ENCODE data around the gene LHCGR. TPM values are rescaled to one million over a fixed set of nuclear protein-coding genes. Genes with fewer than 3 reads are reported as not detected.
A peak's percentile ranks its signal among the peaks of the same experiment; 100 is the strongest.

The LHCGR gene
- total and polyA plus RNA-seq, 2 of the 4 experiments (the other 2 are of a cell fraction): 0.10 to 0.18 TPM

DNA sequence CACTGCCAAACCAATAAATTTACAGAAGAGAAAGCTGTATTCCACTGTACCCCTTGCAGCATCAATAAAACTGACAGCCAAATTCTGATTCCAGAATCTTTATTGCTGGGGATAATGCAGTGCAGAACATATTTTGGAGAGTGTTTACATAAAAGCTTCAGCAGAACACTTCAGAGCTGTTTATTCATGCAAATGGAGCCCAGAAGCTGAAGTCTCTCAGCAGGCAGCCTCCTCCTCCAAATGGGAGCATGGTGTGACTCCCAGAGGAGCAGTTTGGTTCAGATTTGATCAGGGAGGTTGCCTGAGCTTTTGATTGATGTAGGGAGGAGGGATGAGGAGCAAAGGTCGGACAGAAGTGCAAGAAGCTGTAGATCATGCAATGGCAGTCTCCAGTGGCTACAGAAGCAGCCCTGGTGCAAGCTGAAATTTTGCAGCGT lies 22.4 kb downstream of the LHCGR start:
- Histone ChIP-seq H3K4ac (ENCODE audit: low read depth, low read length) (no peak overlapping the region), H3K79me1 (ENCODE audit: low read depth in 1 of 2, low read length in 2 of 2) (no peaks in the 10 kb centered on the region), H3K4me3 (ENCODE audit: insufficient read depth, low read depth, low read length) (no peak overlapping the region), H3K9me1 (ENCODE audit: insufficient read depth, low read length) (peaks cover 6% of the 10 kb centered on the region; the same call in 1 of the 2 replicates), H3K23ac (ENCODE audit: low read depth, low read length) (no peak overlapping the region), H4K20me1 (ENCODE audit: insufficient read depth, low read length) (no peaks in the 10 kb centered on the region), H4K91ac (ENCODE audit: insufficient read depth, low read depth, low read length) (no peak overlapping the region), H2BK5ac (ENCODE audit: low read depth, low read length, poor library complexity, severe bottlenecking) (no peak overlapping the region), H3K9me3 (ENCODE audit: control insufficient read depth, insufficient read depth, low read length) (no peaks in the 10 kb centered on the region), H2BK20ac (ENCODE audit: low read depth, low read length) (no peak overlapping the region; the same call in 1 of the 2 replicates), H2AFZ (replicated peaks; ENCODE audit: low read length, poor library complexity) (peak overlapping the region; percentile 26), H3K4me2 (ENCODE audit: low read depth, low read length) (no peak overlapping the region; the same call in 1 of the 2 replicates), H2AK9ac (replicated peaks; ENCODE audit: low read depth, low read length, poor library complexity) (no peak overlapping the region), H3K27ac (ENCODE audit: insufficient read depth, low read length) (no peak overlapping the region), H2BK120ac (ENCODE audit: low read depth, low read length) (no peak overlapping the region), H3K56ac (ENCODE audit: extremely low read depth, insufficient read depth, low read length) (no peak overlapping the region), H4K5ac (ENCODE audit: low read depth, low read length) (no peak overlapping the region), H3K27me3 (ENCODE audit: control insufficient read depth, insufficient read depth, low read length) (no peaks in the 10 kb centered on the region), H2BK15ac (ENCODE audit: low read depth, low read length) (no peak overlapping the region), H3K18ac (ENCODE audit: low read depth, low read length) (no peak overlapping the region), H2AK5ac (ENCODE audit: low read depth, low read length) (no peak overlapping the region), H4K8ac (ENCODE audit: low read depth in 2 of 2, low read length in 2 of 2) (no peak overlapping the region), H3K4me1 (ENCODE audit: control insufficient read depth, insufficient read depth, low read length) (peaks cover 19% of the 10 kb centered on the region), H3K36me3 (ENCODE audit: control insufficient read depth, insufficient read depth, low read length) (no peaks in the 10 kb centered on the region), H3K9ac (ENCODE audit: low read depth, low read length) (no peak overlapping the region), H3K14ac (replicated peaks; ENCODE audit: low read depth, low read length) (no peak overlapping the region)
- TF ChIP-seq RAD21 (IDR thresholded peaks at IDR 0.05; ENCODE audit: low read length) (no peak), POLR2A (IDR thresholded peaks at IDR 0.05; ENCODE audit: low read depth, low read length) (no peak), MAFK (IDR thresholded peaks at IDR 0.05; ENCODE audit: low read depth, low read length) (no peak), CHD1 (IDR thresholded peaks at IDR 0.05; ENCODE audit: low read depth, low read length) (no peak), RFX5 (IDR thresholded peaks at IDR 0.05; ENCODE audit: low read depth, low read length) (no peak), BHLHE40 (IDR thresholded peaks at IDR 0.05; ENCODE audit: low read depth, low read length) (no peak), SMC3 (IDR thresholded peaks at IDR 0.05; ENCODE audit: low read depth, low read length) (no peak), MAZ (IDR thresholded peaks at IDR 0.05; ENCODE audit: borderline replicate concordance, low read depth, low read length) (no peak)
- TF ChIP-seq, protein P1, sequence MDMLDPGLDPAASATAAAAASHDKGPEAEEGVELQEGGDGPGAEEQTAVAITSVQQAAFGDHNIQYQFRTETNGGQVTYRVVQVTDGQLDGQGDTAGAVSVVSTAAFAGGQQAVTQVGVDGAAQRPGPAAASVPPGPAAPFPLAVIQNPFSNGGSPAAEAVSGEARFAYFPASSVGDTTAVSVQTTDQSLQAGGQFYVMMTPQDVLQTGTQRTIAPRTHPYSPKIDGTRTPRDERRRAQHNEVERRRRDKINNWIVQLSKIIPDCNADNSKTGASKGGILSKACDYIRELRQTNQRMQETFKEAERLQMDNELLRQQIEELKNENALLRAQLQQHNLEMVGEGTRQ (IDR thresholded peaks at IDR 0.05; ENCODE audit: low read depth, low read length): no peak
- TF ChIP-seq, protein P2, sequence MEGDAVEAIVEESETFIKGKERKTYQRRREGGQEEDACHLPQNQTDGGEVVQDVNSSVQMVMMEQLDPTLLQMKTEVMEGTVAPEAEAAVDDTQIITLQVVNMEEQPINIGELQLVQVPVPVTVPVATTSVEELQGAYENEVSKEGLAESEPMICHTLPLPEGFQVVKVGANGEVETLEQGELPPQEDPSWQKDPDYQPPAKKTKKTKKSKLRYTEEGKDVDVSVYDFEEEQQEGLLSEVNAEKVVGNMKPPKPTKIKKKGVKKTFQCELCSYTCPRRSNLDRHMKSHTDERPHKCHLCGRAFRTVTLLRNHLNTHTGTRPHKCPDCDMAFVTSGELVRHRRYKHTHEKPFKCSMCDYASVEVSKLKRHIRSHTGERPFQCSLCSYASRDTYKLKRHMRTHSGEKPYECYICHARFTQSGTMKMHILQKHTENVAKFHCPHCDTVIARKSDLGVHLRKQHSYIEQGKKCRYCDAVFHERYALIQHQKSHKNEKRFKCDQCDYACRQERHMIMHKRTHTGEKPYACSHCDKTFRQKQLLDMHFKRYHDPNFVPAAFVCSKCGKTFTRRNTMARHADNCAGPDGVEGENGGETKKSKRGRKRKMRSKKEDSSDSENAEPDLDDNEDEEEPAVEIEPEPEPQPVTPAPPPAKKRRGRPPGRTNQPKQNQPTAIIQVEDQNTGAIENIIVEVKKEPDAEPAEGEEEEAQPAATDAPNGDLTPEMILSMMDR (conservative IDR thresholded peaks at IDR 0.05; ENCODE audit: low read depth, low read length): no peak
- in situ Hi-C loops (cut with MboI; ENCODE audit: low sequenced_read_pairs): no loop called here
- intact Hi-C loops (cut with micrococcal nuclease): no loop called here
- BruUV-seq (replicated peaks): no TSS peak
- dilution Hi-C loops (cut with HindIII; ENCODE audit: low sequenced_read_pairs, unreplicated experiment): no loop called here
- POLR2A ChIA-PET (ENCODE audit: unreplicated experiment): no interaction called here
- CTCF ChIA-PET: no interaction called here
- peak; percentile 19; the same call in 1 of the 2 replicates for ATAC-seq (ENCODE audit: low read depth)
- no peak for DNase-seq
- WGBS, 2 experiments (ENCODE audit: extremely low coverage in 2 of 2, insufficient read length in 1 of 2): no CpG with 5 or more reads among the region's 2 CpGs
